OCI-LY3 (cell line): Measurements from ENCODE around the gene ESRRG.

ENCODE experiments used
- EZH2phosphoT487 ChIP-seq: fragments of 200-600 bp; shearing (Covaris generic); IDR thresholded peaks from 2 replicates; pipeline ENCODE4 v1.6.1; 2018; ENCODE audit warnings: antibody characterized with exemption, mixed run types, low read depth
- TF ChIP-seq, protein P1 (sequence below): fragments of 200-600, 300-600 bp; sonication (generic); IDR thresholded peaks from 2 replicates; pipeline ENCODE4 v1.5.1; 2014; ENCODE audit warnings: antibody characterized with exemption, low read length, low read depth

DNA sequence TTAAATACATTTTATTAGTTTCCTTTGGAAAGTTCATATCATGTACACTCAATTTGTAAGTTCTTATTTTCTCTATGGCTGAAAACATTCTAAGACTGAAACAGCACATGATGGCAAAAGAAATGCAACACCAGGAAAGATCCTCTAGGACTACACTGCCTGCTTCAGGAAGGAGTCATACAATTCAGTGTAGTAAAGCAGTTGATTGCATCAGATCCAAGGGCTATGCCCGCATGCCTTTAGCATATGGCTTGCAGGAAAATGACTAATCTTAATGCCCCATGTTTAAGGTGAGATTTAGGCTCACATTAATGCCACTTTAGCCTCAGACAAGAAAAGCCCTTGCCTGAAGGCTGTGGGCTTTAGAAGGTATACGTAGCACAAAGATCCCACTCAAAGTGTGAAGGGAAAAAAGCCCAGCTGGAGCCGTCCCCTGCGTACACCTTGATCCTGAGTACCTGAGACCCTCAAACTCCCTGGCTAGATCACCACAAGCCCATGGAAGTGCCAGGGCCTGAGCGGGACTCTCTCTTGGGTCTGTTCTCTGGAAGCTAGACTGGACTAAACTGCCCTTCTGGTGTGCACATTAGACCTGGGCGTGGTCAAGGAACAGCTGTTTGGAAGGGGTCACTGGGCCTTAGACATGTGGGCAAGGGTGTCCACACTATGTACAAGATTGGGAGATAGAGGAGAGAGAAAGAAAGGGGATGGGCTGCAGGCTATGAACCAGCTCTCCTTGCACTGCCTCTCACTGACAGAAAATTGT, 52.9 kb downstream of the ESRRG start:
- TF ChIP-seq, protein P1, sequence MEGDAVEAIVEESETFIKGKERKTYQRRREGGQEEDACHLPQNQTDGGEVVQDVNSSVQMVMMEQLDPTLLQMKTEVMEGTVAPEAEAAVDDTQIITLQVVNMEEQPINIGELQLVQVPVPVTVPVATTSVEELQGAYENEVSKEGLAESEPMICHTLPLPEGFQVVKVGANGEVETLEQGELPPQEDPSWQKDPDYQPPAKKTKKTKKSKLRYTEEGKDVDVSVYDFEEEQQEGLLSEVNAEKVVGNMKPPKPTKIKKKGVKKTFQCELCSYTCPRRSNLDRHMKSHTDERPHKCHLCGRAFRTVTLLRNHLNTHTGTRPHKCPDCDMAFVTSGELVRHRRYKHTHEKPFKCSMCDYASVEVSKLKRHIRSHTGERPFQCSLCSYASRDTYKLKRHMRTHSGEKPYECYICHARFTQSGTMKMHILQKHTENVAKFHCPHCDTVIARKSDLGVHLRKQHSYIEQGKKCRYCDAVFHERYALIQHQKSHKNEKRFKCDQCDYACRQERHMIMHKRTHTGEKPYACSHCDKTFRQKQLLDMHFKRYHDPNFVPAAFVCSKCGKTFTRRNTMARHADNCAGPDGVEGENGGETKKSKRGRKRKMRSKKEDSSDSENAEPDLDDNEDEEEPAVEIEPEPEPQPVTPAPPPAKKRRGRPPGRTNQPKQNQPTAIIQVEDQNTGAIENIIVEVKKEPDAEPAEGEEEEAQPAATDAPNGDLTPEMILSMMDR = no peak
- no peak for TF ChIP-seq EZH2phosphoT487
